Liver (tissue), 9 donors: Measurements from ENCODE around the gene VDAC1. TPM values are rescaled to one million over a fixed set of nuclear protein-coding genes. Genes with fewer than 3 reads are reported as not detected.

Source experiments
- DNase-seq: peaks from one replicate; pipeline ENCODE4 v3.0.0-alpha.2; 2017; ENCODE audit warnings: low spot score
- H3K27ac ChIP-seq, 2 donors: one replicate each; pipeline ENCODE4 v1.7.0; 2013; ENCODE audit warnings: inconsistent platforms in 2 of 2, low read length in 2 of 2, control low read depth in 1 of 2, low read depth in 1 of 2, mild to moderate bottlenecking in 1 of 2
- H3K27me3 ChIP-seq, 4 donors: one replicate each; pipeline versions ENCODE4 v1.6.1 to v1.7.0; 2013; ENCODE audit warnings: low read length in 3 of 4, inconsistent platforms in 1 of 4, mild to moderate bottlenecking in 1 of 4, moderate library complexity in 1 of 4; ENCODE audit not compliant: control insufficient read depth in 4 of 4, insufficient read depth in 4 of 4
- H3K36me3 ChIP-seq, 4 donors: one replicate each; pipeline versions ENCODE4 v1.6.1 to v1.7.0; 2013; ENCODE audit warnings: low read length in 3 of 4, mild to moderate bottlenecking in 3 of 4, low read depth in 1 of 4, moderate library complexity in 1 of 4; ENCODE audit not compliant: control insufficient read depth in 4 of 4, insufficient read depth in 3 of 4
- H3K4me1 ChIP-seq, 4 donors: one replicate each; pipeline versions ENCODE4 v1.6.1 to v1.7.0; 2013; ENCODE audit warnings: low read length in 3 of 4, mild to moderate bottlenecking in 3 of 4, moderate library complexity in 1 of 4; ENCODE audit not compliant: control insufficient read depth in 4 of 4, insufficient read depth in 4 of 4
- H3K4me3 ChIP-seq, 3 donors: one replicate each; pipeline versions ENCODE4 v1.6.1 to v1.7.0; 2013; ENCODE audit warnings: low read length in 3 of 3, control low read depth in 1 of 3, low read depth in 1 of 3, mild to moderate bottlenecking in 1 of 3
- H3K9ac ChIP-seq, 2 donors: one replicate each; pipeline ENCODE4 v1.7.0; 2013; ENCODE audit warnings: low read length in 2 of 2, mild to moderate bottlenecking in 2 of 2, moderate library complexity in 2 of 2, control low read depth in 1 of 2, low read depth in 1 of 2
- H3K9me3 ChIP-seq, 4 donors: one replicate each; pipeline versions ENCODE4 v1.6.1 to v1.7.0; 2013; ENCODE audit warnings: low read length in 3 of 4; ENCODE audit not compliant: control insufficient read depth in 4 of 4
- ATF3 ChIP-seq: IDR thresholded peaks from 2 replicates; pipeline ENCODE4 v1.6.1; 2016; ENCODE audit warnings: antibody characterized with exemption
- CTCF ChIP-seq: fragments of 150-350 bp; IDR thresholded peaks from 2 replicates; pipeline ENCODE4 v1.5.1; 2017; ENCODE audit warnings: improper control_type of control experiment, low read depth, low read length; ENCODE audit not compliant: missing input control
- EGR1 ChIP-seq, 2 donors: IDR thresholded peaks; 2 replicates each; pipeline ENCODE4 v1.6.1; 2016 to 2018; ENCODE audit warnings: antibody characterized with exemption in 2 of 2, low read depth in 2 of 2
- FOXA1 ChIP-seq: IDR thresholded peaks from 2 replicates; pipeline ENCODE4 v1.6.1; 2016; ENCODE audit warnings: antibody characterized with exemption
- FOXA2 ChIP-seq: IDR thresholded peaks from 2 replicates; pipeline ENCODE4 v1.6.1; 2016; ENCODE audit warnings: antibody characterized with exemption
- GABPA ChIP-seq, 2 donors: IDR thresholded peaks in 1 of 2; conservative IDR thresholded peaks in 1 of 2; 2 replicates each; pipeline ENCODE4 v1.6.1; 2016; ENCODE audit warnings: antibody characterized with exemption in 2 of 2, mild to moderate bottlenecking in 1 of 2, moderate library complexity in 1 of 2
- HNF4A ChIP-seq, 2 donors: conservative IDR thresholded peaks; 2 replicates each; pipeline ENCODE4 v1.6.1; 2016; ENCODE audit warnings: antibody characterized with exemption in 2 of 2, mild to moderate bottlenecking in 2 of 2
- HNF4G ChIP-seq: IDR thresholded peaks from 2 replicates; pipeline ENCODE4 v1.6.1; 2016; ENCODE audit warnings: antibody characterized with exemption
- JUND ChIP-seq, 2 donors: IDR thresholded peaks; 2 replicates each; pipeline ENCODE4 v1.6.1; 2016; ENCODE audit warnings: antibody characterized with exemption in 2 of 2
- MAX ChIP-seq: IDR thresholded peaks from 2 replicates; pipeline ENCODE4 v1.6.1; 2016; ENCODE audit warnings: antibody characterized with exemption
- NR2F2 ChIP-seq: IDR thresholded peaks from 2 replicates; pipeline ENCODE4 v1.6.1; 2016; ENCODE audit warnings: antibody characterized with exemption
- RAD21 ChIP-seq, 2 donors: IDR thresholded peaks; 2 replicates each; pipeline ENCODE4 v1.6.1; 2016; ENCODE audit warnings: antibody characterized with exemption in 2 of 2, mild to moderate bottlenecking in 2 of 2
- REST ChIP-seq: IDR thresholded peaks from 2 replicates; pipeline ENCODE4 v1.6.1; 2016; ENCODE audit warnings: antibody characterized with exemption, mild to moderate bottlenecking
- RXRA ChIP-seq, 2 donors: IDR thresholded peaks; 2 replicates each; pipeline ENCODE4 v1.6.1; 2017 to 2018; ENCODE audit warnings: antibody characterized with exemption in 2 of 2, mild to moderate bottlenecking in 1 of 2
- SP1 ChIP-seq: IDR thresholded peaks from 2 replicates; pipeline ENCODE4 v1.6.1; 2018; ENCODE audit warnings: antibody characterized with exemption, mild to moderate bottlenecking
- TAF1 ChIP-seq: conservative IDR thresholded peaks from 2 replicates; pipeline ENCODE4 v1.6.1; 2016; ENCODE audit warnings: antibody characterized with exemption, mild to moderate bottlenecking
- YY1 ChIP-seq: IDR thresholded peaks from 2 replicates; pipeline ENCODE4 v1.6.1; 2016; ENCODE audit warnings: antibody characterized with exemption, mild to moderate bottlenecking
- ZBTB33 ChIP-seq: IDR thresholded peaks from 2 replicates; pipeline ENCODE4 v1.6.1; 2016; ENCODE audit warnings: antibody characterized with exemption
- WGBS: extraction: QIAGEN DNeasy Blood & Tissue Kit; methylation state at CpG from one replicate; pipeline ENCODE4 v1.1.7; 2013; 5-methylcytosine and 5-hydroxymethylcytosine counted together
- polyA plus RNA-seq, 2 donors: library from polyadenylated mRNA; stranded (reverse) in 1 of 2; unstranded in 1 of 2; fragments of 200-250 nt in 1 of 2; fragments of >200 nt in 1 of 2; fragmentation: Nextera tagmentation in 1 of 2; extraction: Ambion mirVana in 1 of 2; gene quantifications; one replicate each; pipeline versions ENCODE4 v1.2.1 to v1.2.3, GENCODE V29; 2013 to 2015
- total RNA-seq, 2 donors: library from RNA; depleted of rRNA; stranded (reverse); fragments of >200 nt; gene quantifications; one replicate each; pipeline ENCODE4 v1.2.3, GENCODE V29; 2014
- donor health status: healthy.
- donor health status: healthy.
- donor health status: healthy.
- donor health status: healthy.
- donor health status: healthy.

VDAC1 gene
- total and polyA plus RNA-seq, 4 donors: 85.4 to 139 (median 121) TPM

- Histone ChIP-seq H3K27ac (no peak overlapping the region), H3K36me3 (peaks cover 14 to 32% (median 24%) of the 10 kb centered on the region in 4 donors), H3K27me3 (no peaks in the 10 kb centered on the region), H3K4me3 (no peak overlapping the region), H3K9ac (no peak overlapping the region), H3K9me3 (no peaks in the 10 kb centered on the region), H3K4me1 (peaks cover 13 to 41% (median 27%) of the 10 kb centered on the region in 4 donors)
- 80% methylated on average over 8 of the region's 8 CpGs for WGBS
- TF ChIP-seq CTCF (no peak), TAF1 (no peak), EGR1 (IDR thresholded peaks at IDR 0.05; ENCODE audit: low read depth in 2 of 2) (no peak), FOXA2 (no peak), RAD21 (IDR thresholded peaks at IDR 0.05) (no peak), MAX (no peak), GABPA (IDR thresholded peaks at IDR 0.05 in 1 of 2, conservative IDR thresholded peaks at IDR 0.05 in 1 of 2) (no peak), YY1 (no peak), NR2F2 (no peak), HNF4G (no peak), HNF4A (conservative IDR thresholded peaks at IDR 0.05) (no peak), JUND (IDR thresholded peaks at IDR 0.05) (no peak), ZBTB33 (no peak), RXRA (IDR thresholded peaks at IDR 0.05) (no peak), FOXA1 (no peak), REST (no peak), ATF3 (no peak), SP1 (no peak)
- DNase-seq: no peak
Observed at GRCh38 chr5:133992429-133993155, 12.2 kb downstream of the VDAC1 start.
